ENCODE data around the gene POLR3K.
A peak's percentile ranks its signal among the peaks of the same experiment; 100 is the strongest.

The POLR3K gene

GRCh38 chr16:77807-78443, 24.5 kb upstream of the POLR3K start, which contains the start of gene MPG (continued):
- no peak; the same call in none of the 2 replicates for TF ChIP-seq ZNF335 (tag by site-specific recombination; conservative IDR thresholded peaks at IDR 0.05)
- TF ChIP-seq TCF7L2 (IDR thresholded peaks at IDR 0.05; ENCODE audit: borderline replicate concordance, low read depth, low read length) = no peak
- no peak for TF ChIP-seq ZNF221 (tag by site-specific recombination; IDR thresholded peaks at IDR 0.05; ENCODE audit: borderline replicate concordance)
- peak; percentile 58; the same call in 1 of the 2 replicates for TF ChIP-seq ZNF76 (tag by site-specific recombination; IDR thresholded peaks at IDR 0.05; ENCODE audit: borderline replicate concordance, low read depth)
- no peak; the same call in 1 of the 2 replicates for TF ChIP-seq SP7 (tag by site-specific recombination; IDR thresholded peaks at IDR 0.05)
- TF ChIP-seq ZNF280D (tag by site-specific recombination; IDR thresholded peaks at IDR 0.05) = no peak
- TF ChIP-seq ZNF529 (tag by site-specific recombination; IDR thresholded peaks at IDR 0.05; ENCODE audit: insufficient replicate concordance) = no peak
- peak; percentile 73; the same call in 1 of the 2 replicates for TF ChIP-seq ZNF600 (tag by site-specific recombination; IDR thresholded peaks at IDR 0.05)
- TF ChIP-seq ZNF10 (tag by site-specific recombination; IDR thresholded peaks at IDR 0.05) = no peak
- no peak for TF ChIP-seq ZNF16 (tag by site-specific recombination; IDR thresholded peaks at IDR 0.05; ENCODE audit: low read depth)
- TF ChIP-seq ZNF37A (tag by site-specific recombination; IDR thresholded peaks at IDR 0.05) = no peak
- no peak for TF ChIP-seq ZNF169 (tag by site-specific recombination; IDR thresholded peaks at IDR 0.05)
- no peak for TF ChIP-seq OVOL3 (tag by site-specific recombination; IDR thresholded peaks at IDR 0.05)
- peak; percentile 71 for TF ChIP-seq SP3 (tag by site-specific recombination; IDR thresholded peaks at IDR 0.05)
- TF ChIP-seq ZNF132 (tag by site-specific recombination; IDR thresholded peaks at IDR 0.05; ENCODE audit: borderline replicate concordance) = no peak
- no peak for TF ChIP-seq ZNF510 (tag by site-specific recombination; IDR thresholded peaks at IDR 0.05; ENCODE audit: insufficient replicate concordance)
- TF ChIP-seq PRDM10 (tag by site-specific recombination; IDR thresholded peaks at IDR 0.05) = peak; percentile 59
- no peak for TF ChIP-seq SCRT1 (tag by site-specific recombination; IDR thresholded peaks at IDR 0.05; ENCODE audit: borderline replicate concordance)
- no peak for TF ChIP-seq BCL11B (tag by site-specific recombination; IDR thresholded peaks at IDR 0.05; ENCODE audit: low read depth)
- TF ChIP-seq KLF16 (tag by site-specific recombination; IDR thresholded peaks at IDR 0.05) = peak; percentile 85
- no peak for TF ChIP-seq GLI4 (tag by site-specific recombination; IDR thresholded peaks at IDR 0.05)
- TF ChIP-seq GLIS1 (tag by site-specific recombination; IDR thresholded peaks at IDR 0.05) = peak; percentile 52; the same call in 1 of the 2 replicates
- TF ChIP-seq ZNF449 (tag by site-specific recombination; IDR thresholded peaks at IDR 0.05) = no peak
- TF ChIP-seq ZNF366 (tag by site-specific recombination; conservative IDR thresholded peaks at IDR 0.05) = no peak
- no peak for TF ChIP-seq AEBP2 (tag by site-specific recombination; IDR thresholded peaks at IDR 0.05; ENCODE audit: borderline replicate concordance)
- TF ChIP-seq HOXA7 (CRISPR knock-in tag; IDR thresholded peaks at IDR 0.05; ENCODE audit: borderline replicate concordance) = no peak
- no peak for TF ChIP-seq ZNF148 (tag by site-specific recombination; IDR thresholded peaks at IDR 0.05; ENCODE audit: borderline replicate concordance)
- no peak for TF ChIP-seq ZFP41 (tag by site-specific recombination; IDR thresholded peaks at IDR 0.05; ENCODE audit: borderline replicate concordance)

Measured in HEK293 (cell line).